Caco-2 (cell line): ENCODE data around the gene RHOB. TPM values are rescaled to one million over a fixed set of nuclear protein-coding genes. Genes with fewer than 3 reads are reported as not detected.

ENCODE experiments used
- BruUV-seq: library from RNA; stranded (reverse); fragments of 400-500 nt; replicated peaks from 2 replicates; lab custom pipeline; 2021; lab: Mats Ljungman, UMichigan
- CTCF ChIA-PET: fragments of 300-600 bp; sonication (Branson Sonifier 250); formaldehyde crosslinking; loops from one replicate; lab custom pipeline; 2022; ENCODE audit warnings: antibody characterized with exemption; lab: Charles Lee
- POLR2A ChIA-PET: fragments of 300-600 bp; sonication (Branson Sonifier 250); formaldehyde crosslinking; loops from one replicate; lab custom pipeline; 2022; ENCODE audit warnings: antibody characterized with exemption; lab: Charles Lee
- DNase-seq, 2 experiments: peaks; one replicate each; pipeline versions ENCODE4 v3.0.0 to v3.0.0-alpha.2; 2020 to 2022
- H3K27me3 ChIP-seq: replicated peaks from 2 replicates; pipeline ENCODE4 v1.6.0; 2011; ENCODE audit warnings: low read length; ENCODE audit not compliant: control insufficient read depth, insufficient read depth
- H3K36me3 ChIP-seq: 2 replicates; pipeline ENCODE4 v1.5.1; 2011; ENCODE audit warnings: low read length; ENCODE audit not compliant: control insufficient read depth, insufficient read depth
- H3K4me1 ChIP-seq: fragments of 250-450 bp; sonication (Bioruptor Pico); 2 replicates; pipeline ENCODE4 v1.5.1; 2020; ENCODE audit warnings: mild to moderate bottlenecking
- H3K4me3 ChIP-seq: 2 replicates; pipeline ENCODE4 v1.5.1; 2011; ENCODE audit warnings: low read depth, mild to moderate bottlenecking, control low read depth, low read length
- H3K9me3 ChIP-seq: fragments of 250-450 bp; sonication (Bioruptor Pico); 2 replicates; pipeline ENCODE4 v1.5.1; 2020; ENCODE audit warnings: mild to moderate bottlenecking, moderate library complexity
- H3K27ac Mint-ChIP-seq: one replicate; pipeline ENCODE4 v1.8.0; 2022; ENCODE audit warnings: mixed read lengths; ENCODE audit not compliant: unreplicated experiment
- H3K27me3 Mint-ChIP-seq: one replicate; pipeline ENCODE4 v1.8.0; 2022; ENCODE audit warnings: mixed read lengths; ENCODE audit not compliant: insufficient read depth, unreplicated experiment
- H3K36me3 Mint-ChIP-seq: one replicate; pipeline ENCODE4 v1.8.0; 2022; ENCODE audit warnings: mild to moderate bottlenecking, mixed read lengths; ENCODE audit not compliant: insufficient read depth, unreplicated experiment
- H3K4me1 Mint-ChIP-seq: one replicate; pipeline ENCODE4 v1.8.0; 2022; ENCODE audit warnings: low read depth, mixed read lengths; ENCODE audit not compliant: unreplicated experiment
- H3K4me3 Mint-ChIP-seq: one replicate; pipeline ENCODE4 v1.8.0; 2022; ENCODE audit warnings: mild to moderate bottlenecking, moderate library complexity, mixed read lengths; ENCODE audit not compliant: unreplicated experiment
- H3K9me3 Mint-ChIP-seq: one replicate; pipeline ENCODE4 v1.8.0; 2022; ENCODE audit warnings: mixed read lengths; ENCODE audit not compliant: unreplicated experiment
- CTCF ChIP-seq, 2 experiments: fragments of 200-600 bp in 1 of 2; IDR thresholded peaks; 1 replicate in 1 of 2; 2 replicates in 1 of 2; pipeline versions ENCODE4 v1.5.1 to v1.8.0; 2011 to 2022; ENCODE audit warnings: antibody characterized with exemption in 1 of 2, control low read depth in 1 of 2, inconsistent platforms in 1 of 2, low read depth in 1 of 2, low read length in 1 of 2, mild to moderate bottlenecking in 1 of 2, moderate library complexity in 1 of 2; ENCODE audit not compliant: insufficient read depth in 1 of 2, severe bottlenecking in 1 of 2, unreplicated experiment in 1 of 2
- intact Hi-C: fragments of 100-400 bp; cut with micrococcal nuclease; formaldehyde crosslinking; loops from one replicate; pipeline ENCODE4 v1.10.0; 2022; ENCODE audit not compliant: unreplicated experiment
- total RNA-seq: library from RNA; stranded (reverse); gene quantifications from 2 replicates; pipeline ENCODE4 v1.2.3, GENCODE V29; 2022

RHOB gene
- total RNA-seq, 1 experiment from 2014 or later: 20.8 TPM

- Histone ChIP-seq H3K27me3 (no peaks in the 10 kb centered on the region), H3K4me3 (no peak overlapping the region), H3K4me1 (peaks cover 21% of the 10 kb centered on the region), H3K36me3 (no peaks in the 10 kb centered on the region), H3K9me3 (no peaks in the 10 kb centered on the region)
- ChIA-PET CTCF (interaction anchor here (1.1 kb wide), 1 partner anchor 201 kb away, joined by 6 read pairs; the partner anchor contains the start of gene HS1BP3), POLR2A (interaction anchor here (0.6 to 0.7 kb wide), 2 partner anchors 50 to 185 kb away, joined by 3 to 6 read pairs; no protein-coding TSS in a partner anchor)
- H3K9me3 Mint-ChIP-seq: no peaks in the 10 kb centered on the region
- H3K36me3 Mint-ChIP-seq: peaks cover 20% of the 10 kb centered on the region
- no peak for DNase-seq
- no peak overlapping the region for H3K4me3 Mint-ChIP-seq
- no peak for TF ChIP-seq CTCF (IDR thresholded peaks at IDR 0.05; ENCODE audit: insufficient read depth in 1 of 2, low read depth in 1 of 2, low read length in 1 of 2, severe bottlenecking in 1 of 2, unreplicated experiment in 1 of 2)
- H3K27me3 Mint-ChIP-seq: no peaks in the 10 kb centered on the region
- H3K4me1 Mint-ChIP-seq: peaks cover 8% of the 10 kb centered on the region
- BruUV-seq: no TSS peak
- no peak overlapping the region for H3K27ac Mint-ChIP-seq
- intact Hi-C loops: loop anchor here (2.0 kb wide), 1 partner anchor 75 kb away; no protein-coding TSS in a partner anchor
Measured at GRCh38 chr2:20449501-20450200, 2.8 kb downstream of the RHOB start.

- no peak overlapping the region for H3K27ac Mint-ChIP-seq
- H3K9me3 ChIP-seq: no peaks in the 10 kb centered on the region
- ChIA-PET CTCF (interaction anchor here (1.1 kb wide), 1 partner anchor 200 kb away, joined by 6 read pairs; the partner anchor contains the start of gene HS1BP3), POLR2A (interaction anchor here (0.6 kb wide), 1 partner anchor 184 kb away, joined by 3 read pairs; no protein-coding TSS in a partner anchor)
- no peaks in the 10 kb centered on the region for H3K9me3 Mint-ChIP-seq
- intact Hi-C loops: loop anchor here (2.0 kb wide), 1 partner anchor 74 kb away; no protein-coding TSS in a partner anchor
- no peaks in the 10 kb centered on the region for H3K27me3 ChIP-seq
- no peak for DNase-seq
- H3K36me3 ChIP-seq: no peaks in the 10 kb centered on the region
- H3K4me1 Mint-ChIP-seq: peaks cover 8% of the 10 kb centered on the region
- peaks cover 21% of the 10 kb centered on the region for H3K4me1 ChIP-seq
- peaks cover 20% of the 10 kb centered on the region for H3K36me3 Mint-ChIP-seq
- no peak overlapping the region for H3K4me3 Mint-ChIP-seq
- no peaks in the 10 kb centered on the region for H3K27me3 Mint-ChIP-seq
- no peak overlapping the region for H3K4me3 ChIP-seq
- BruUV-seq: no TSS peak
- no peak for TF ChIP-seq CTCF (IDR thresholded peaks at IDR 0.05; ENCODE audit: insufficient read depth in 1 of 2, low read depth in 1 of 2, low read length in 1 of 2, severe bottlenecking in 1 of 2, unreplicated experiment in 1 of 2)
Measured at GRCh38 chr2:20450201-20450999, 3.5 kb downstream of the RHOB start.

DNA sequence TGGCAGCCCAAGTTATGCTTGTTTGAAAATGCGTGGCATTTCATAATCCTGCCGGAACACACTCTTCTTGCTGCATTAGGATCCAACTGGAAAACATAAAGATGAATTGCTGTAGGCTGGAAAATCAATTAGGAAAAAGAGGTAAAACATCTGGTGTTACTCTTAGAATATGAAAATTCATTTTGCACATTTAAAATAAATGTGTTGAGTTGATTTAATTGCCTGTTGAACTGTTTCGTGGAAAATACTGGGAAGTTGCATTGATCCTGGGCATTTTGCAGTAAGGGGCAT lies 4.1 kb downstream of the RHOB start:
- Mint-ChIP-seq H3K9me3 (no peaks in the 10 kb centered on the region), H3K4me3 (no peak overlapping the region), H3K27me3 (no peaks in the 10 kb centered on the region), H3K4me1 (peaks cover 8% of the 10 kb centered on the region), H3K27ac (no peak overlapping the region), H3K36me3 (peaks cover 20% of the 10 kb centered on the region)
- no peak for TF ChIP-seq CTCF (IDR thresholded peaks at IDR 0.05; ENCODE audit: insufficient read depth in 1 of 2, low read depth in 1 of 2, low read length in 1 of 2, severe bottlenecking in 1 of 2, unreplicated experiment in 1 of 2)
- Histone ChIP-seq H3K36me3 (no peaks in the 10 kb centered on the region), H3K4me3 (no peak overlapping the region), H3K4me1 (peaks cover 21% of the 10 kb centered on the region), H3K27me3 (no peaks in the 10 kb centered on the region), H3K9me3 (no peaks in the 10 kb centered on the region)
- ChIA-PET CTCF (interaction anchor here (1.1 kb wide), 1 partner anchor 200 kb away, joined by 6 read pairs; the partner anchor contains the start of gene HS1BP3), POLR2A (no interaction called here)
- intact Hi-C loops: loop anchor here (2.0 kb wide), 1 partner anchor 74 kb away; no protein-coding TSS in a partner anchor
- BruUV-seq: no TSS peak
- DNase-seq: no peak
